HCT116 (cell line): Measurements from ENCODE around the gene MAPK6. TPM values are rescaled to one million over a fixed set of nuclear protein-coding genes. Genes with fewer than 3 reads are reported as not detected.
"Not testable (repeated sequence)": the region's sequence is repeated elsewhere in the genome, so short reads cannot be mapped to it uniquely, and the experiment has no call there.

Experiments used
- ATAC-seq: fragments of 200-7000 bp; cut with Tn5 transposase; 2 replicates; pipeline ENCODE4 v1.9.1; 2020; ENCODE audit warnings: mild to moderate bottlenecking, moderate library complexity
- BruUV-seq: library from RNA; stranded (reverse); fragments of 400-500 nt; replicated peaks from 2 replicates; lab custom pipeline; 2021; lab: Mats Ljungman, UMichigan
- CTCF ChIA-PET: fragments of 300-600 bp; sonication (Branson Sonifier 250); formaldehyde crosslinking; loops from one replicate; lab custom pipeline; 2021; ENCODE audit warnings: antibody characterized with exemption; lab: Charles Lee
- POLR2A ChIA-PET: fragments of 300-600, 350-600 bp; sonication (Branson Sonifier 250); formaldehyde crosslinking; loops from one replicate; lab custom pipeline; 2021; ENCODE audit warnings: antibody characterized with exemption; lab: Charles Lee
- RAD21 ChIA-PET, 2 experiments: fragments of 300-600 bp; sonication (Branson Sonifier 250); formaldehyde crosslinking; loops; one replicate each; lab custom pipeline; 2023; ENCODE audit warnings: low total read pairs in 2 of 2; ENCODE audit not compliant: uncharacterized antibody in 2 of 2, unreplicated experiment in 2 of 2, low non-redundant PET in 1 of 2; lab: Charles Lee
- DNase-seq: peaks from one replicate; pipeline ENCODE4 v3.0.0-alpha.2; 2010; ENCODE audit warnings: low read depth, low spot score
- H2AFZ ChIP-seq: fragments of 200-600 bp; shearing (Covaris generic), sonication (generic); 2 replicates; pipeline ENCODE4 v1.6.1; 2017; ENCODE audit warnings: low read depth, mixed run types, mixed read lengths, antibody characterized with exemption, low read length; ENCODE audit not compliant: poor library complexity, severe bottlenecking
- H3K27ac ChIP-seq: 2 replicates; pipeline ENCODE4 v1.5.1; 2012; ENCODE audit warnings: low read depth, low read length
- H3K27me3 ChIP-seq: fragments of 200-600 bp; sonication (generic); 2 replicates; pipeline ENCODE4 v1.6.1; 2016; ENCODE audit warnings: mixed run types, low read length, mixed read lengths; ENCODE audit not compliant: insufficient read depth
- H3K36me3 ChIP-seq, 2 experiments: fragments of 200-500 bp in 1 of 2; fragments of 200-600 bp in 1 of 2; sonication (Bioruptor generic) in 1 of 2; sonication (generic) in 1 of 2; 2 replicates each; pipeline versions ENCODE4 v1.5.1 to v1.6.1; 2014 to 2016; ENCODE audit warnings: low read length in 2 of 2, inconsistent platforms in 1 of 2, mixed read lengths in 1 of 2, mixed run types in 1 of 2; ENCODE audit not compliant: insufficient read depth in 2 of 2, control insufficient read depth in 1 of 2
- H3K4me1 ChIP-seq, 2 experiments: fragments of 200-600 bp in 1 of 2; sonication (generic) in 1 of 2; 2 replicates each; pipeline versions ENCODE4 v1.5.1 to v1.6.1; 2012 to 2017; ENCODE audit warnings: low read length in 2 of 2, inconsistent platforms in 1 of 2, mild to moderate bottlenecking in 1 of 2, mixed read lengths in 1 of 2, mixed run types in 1 of 2, moderate library complexity in 1 of 2; ENCODE audit not compliant: insufficient read depth in 2 of 2, control insufficient read depth in 1 of 2
- H3K4me2 ChIP-seq: fragments of 200-600 bp; sonication (generic); 2 replicates; pipeline ENCODE4 v1.6.1; 2017; ENCODE audit warnings: mixed run types, low read length, mixed read lengths
- H3K4me3 ChIP-seq, 2 experiments: fragments of 200-600 bp in 1 of 2; sonication (generic) in 1 of 2; replicated peaks in 1 of 2; 2 replicates each; pipeline ENCODE4 v1.5.1; 2011 to 2016; ENCODE audit warnings: low read length in 2 of 2, control low read depth in 1 of 2, low read depth in 1 of 2, mild to moderate bottlenecking in 1 of 2, mixed read lengths in 1 of 2, mixed run types in 1 of 2
- H3K79me2 ChIP-seq: fragments of 200-600 bp; sonication (generic); 2 replicates; pipeline ENCODE4 v1.6.1; 2017; ENCODE audit warnings: mild to moderate bottlenecking, mixed run types, low read length, moderate library complexity, mixed read lengths; ENCODE audit not compliant: insufficient read depth
- H3K9ac ChIP-seq: fragments of 200-600 bp; sonication (generic); 2 replicates; pipeline ENCODE4 v1.6.1; 2016; ENCODE audit warnings: low read length, mixed read lengths
- H3K9me2 ChIP-seq: fragments of 200-600 bp; sonication (generic), shearing (Covaris generic); 2 replicates; pipeline ENCODE4 v1.6.1; 2017; ENCODE audit warnings: mixed run types, mild to moderate bottlenecking, moderate library complexity; ENCODE audit not compliant: insufficient read depth
- H3K9me3 ChIP-seq, 2 experiments: fragments of 200-500 bp in 1 of 2; fragments of 200-600 bp in 1 of 2; sonication (Bioruptor generic) in 1 of 2; sonication (generic) in 1 of 2; 2 replicates each; pipeline ENCODE4 v1.6.1; 2014 to 2017; ENCODE audit warnings: low read length in 2 of 2, mixed read lengths in 2 of 2, inconsistent platforms in 1 of 2, low read depth in 1 of 2, mild to moderate bottlenecking in 1 of 2, mixed run types in 1 of 2, moderate library complexity in 1 of 2; ENCODE audit not compliant: control insufficient read depth in 1 of 2, insufficient read depth in 1 of 2
- H4K20me1 ChIP-seq: fragments of 200-600 bp; sonication (generic), shearing (Covaris generic); 2 replicates; pipeline ENCODE4 v1.6.1; 2017; ENCODE audit warnings: mixed run types, mild to moderate bottlenecking, moderate library complexity; ENCODE audit not compliant: insufficient read depth
- EZH2 ChIP-seq: fragments of 200-600 bp; sonication (generic); IDR thresholded peaks from 2 replicates; pipeline ENCODE4 v1.6.1; 2017; ENCODE audit warnings: antibody characterized with exemption, mixed run types
- YY1 ChIP-seq: IDR thresholded peaks from 2 replicates; pipeline ENCODE4 v1.6.1; 2011; ENCODE audit warnings: low read length, low read depth, moderate library complexity, mild to moderate bottlenecking; ENCODE audit not compliant: insufficient replicate concordance; ENCODE audit errors: extremely low read depth
- intact Hi-C: fragments of 100-400 bp; cut with micrococcal nuclease; formaldehyde crosslinking; loops from 2 replicates; pipeline ENCODE4 v1.10.0; 2022
- total RNA-seq: library from RNA; stranded (reverse); gene quantifications from one replicate; pipeline ENCODE4 v1.2.1, GENCODE V29; 2021; ENCODE audit not compliant: unreplicated experiment

MAPK6 gene
- total RNA-seq, 1 experiment from 2014 or later, result 57.4 TPM

DNA sequence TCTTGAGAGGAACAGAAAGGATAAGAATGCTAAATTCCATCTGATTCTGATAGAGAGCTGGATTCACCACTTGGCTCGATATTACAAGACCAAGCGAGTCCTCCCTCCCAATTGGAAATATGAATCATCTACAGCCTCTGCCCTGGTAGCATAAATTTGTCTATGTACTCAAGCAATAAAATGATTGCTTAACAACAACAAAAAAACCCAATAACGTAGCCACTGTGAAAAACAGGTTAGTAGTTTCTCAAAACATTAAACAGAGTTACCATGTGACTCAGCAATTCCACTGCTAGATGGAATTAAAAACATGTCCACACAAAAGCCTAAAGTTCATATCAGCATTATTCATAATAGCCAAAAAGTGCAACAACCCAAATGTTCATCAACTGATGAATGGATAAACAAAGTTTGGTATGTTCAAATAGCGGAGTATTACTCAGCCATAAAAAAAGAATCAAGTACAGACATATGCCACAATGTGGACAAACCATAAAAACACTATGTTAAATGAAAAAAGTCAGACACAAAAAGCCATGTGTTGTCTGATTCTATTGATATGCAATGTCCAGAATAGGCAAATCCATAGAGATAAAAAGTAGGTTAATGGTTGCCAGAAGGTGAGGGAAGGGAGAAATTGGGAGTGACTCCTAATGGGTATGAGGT, 76.7 kb downstream of the MAPK6 start:
- ATAC-seq, result no peak
- H3K4me2 ChIP-seq, result no peak overlapping the region
- H2AFZ ChIP-seq, result no peak overlapping the region

GRCh38 chr15:52096536-52096935, 77.5 kb downstream of the MAPK6 start:
- peaks cover 13 to 27% of the 10 kb centered on the region in 2 experiments for H3K4me1 ChIP-seq
- H3K27ac ChIP-seq, BruUV-seq, RAD21 ChIA-PET, H3K9me2 ChIP-seq, intact Hi-C loops, ATAC-seq, DNase-seq, H3K36me3 ChIP-seq, H3K79me2 ChIP-seq, POLR2A ChIA-PET, H3K9ac ChIP-seq, H2AFZ ChIP-seq, H3K4me2 ChIP-seq, H3K9me3 ChIP-seq, H4K20me1 ChIP-seq, H3K27me3 ChIP-seq, CTCF ChIA-PET, H3K4me3 ChIP-seq: not testable (repeated sequence)

More for the DNA sequence above, 76.7 kb downstream of the MAPK6 start:
- no peak for TF ChIP-seq YY1
- no peak for TF ChIP-seq EZH2
- H3K4me1 ChIP-seq, result peaks cover 13 to 27% of the 10 kb centered on the region in 2 experiments
- H3K27ac ChIP-seq, result no peak overlapping the region
- BruUV-seq, result no TSS peak
- H3K27me3 ChIP-seq, result no peaks in the 10 kb centered on the region
- CTCF ChIA-PET, result no interaction called here
- no peak for DNase-seq
- RAD21 ChIA-PET, result no interaction called here
- no peak overlapping the region for H3K4me3 ChIP-seq
- intact Hi-C loops, result no loop called here
- H4K20me1 ChIP-seq, result no peaks in the 10 kb centered on the region
- no peak overlapping the region for H3K9ac ChIP-seq
- no peaks in the 10 kb centered on the region for H3K79me2 ChIP-seq
- POLR2A ChIA-PET, result no interaction called here
- H3K36me3 ChIP-seq, result no peaks in the 10 kb centered on the region
- no peaks in the 10 kb centered on the region for H3K9me2 ChIP-seq
- H3K9me3 ChIP-seq, result no peaks in the 10 kb centered on the region
